A673 (cell line): ENCODE measurements around the gene IPMK. TPM values are rescaled to one million over a fixed set of nuclear protein-coding genes. Genes with fewer than 3 reads are reported as not detected.

Source experiments
- BruUV-seq: library from RNA; stranded (reverse); fragments of 400-500 nt; replicated peaks from 2 replicates; lab custom pipeline; 2021; lab: Mats Ljungman, UMichigan
- CTCF ChIA-PET: fragments of 300-600 bp; sonication (Branson Sonifier 250); formaldehyde crosslinking; loops from one replicate; lab custom pipeline; 2022; ENCODE audit warnings: antibody characterized with exemption; lab: Charles Lee
- POLR2A ChIA-PET: fragments of 300-600 bp; sonication (Branson Sonifier 250); formaldehyde crosslinking; loops from one replicate; lab custom pipeline; 2022; ENCODE audit warnings: antibody characterized with exemption; ENCODE audit not compliant: low non-redundant PET; lab: Charles Lee
- DNase-seq: peaks from one replicate; pipeline ENCODE4 v3.0.0-alpha.2; 2015; ENCODE audit warnings: low spot score
- H3K27ac ChIP-seq: fragments of 200-600 bp; sonication (generic); 2 replicates; pipeline ENCODE4 v1.5.1; 2016; ENCODE audit warnings: mixed run types, low read depth, mild to moderate bottlenecking, mixed read lengths, antibody characterized with exemption, low read length; ENCODE audit not compliant: poor library complexity, severe bottlenecking
- H3K27me3 ChIP-seq: fragments of 200-600 bp; sonication (generic); replicated peaks from 2 replicates; pipeline ENCODE4 v1.6.1; 2017; ENCODE audit warnings: mixed run types, low read depth, mild to moderate bottlenecking, mixed read lengths, antibody characterized with exemption, low read length; ENCODE audit not compliant: insufficient read depth, poor library complexity
- H3K36me3 ChIP-seq: fragments of 200-600 bp; sonication (generic); 2 replicates; pipeline ENCODE4 v1.6.1; 2016; ENCODE audit warnings: mixed run types, mild to moderate bottlenecking, mixed read lengths, antibody characterized with exemption, low read length; ENCODE audit not compliant: insufficient read depth, poor library complexity, severe bottlenecking
- H3K4me1 ChIP-seq: fragments of 200-600 bp; sonication (generic); 2 replicates; pipeline ENCODE4 v1.6.1; 2017; ENCODE audit warnings: mixed run types, mild to moderate bottlenecking, mixed read lengths, antibody characterized with exemption, low read length; ENCODE audit not compliant: insufficient read depth, poor library complexity, severe bottlenecking
- H3K4me3 ChIP-seq: fragments of 200-600 bp; sonication (generic); 2 replicates; pipeline ENCODE4 v1.5.1; 2016; ENCODE audit warnings: low read depth, mixed run types, mild to moderate bottlenecking, mixed read lengths, low read length; ENCODE audit not compliant: poor library complexity, severe bottlenecking
- H3K9me3 ChIP-seq: fragments of 200-600 bp; sonication (generic); 2 replicates; pipeline ENCODE4 v1.6.1; 2016; ENCODE audit warnings: mixed run types, low read depth, mild to moderate bottlenecking, mixed read lengths, antibody characterized with exemption, low read length; ENCODE audit not compliant: poor library complexity, severe bottlenecking
- EZH2 ChIP-seq: fragments of 200-600 bp; sonication (generic); IDR thresholded peaks from 2 replicates; pipeline ENCODE4 v1.6.1; 2017; ENCODE audit warnings: borderline replicate concordance, low read depth, mild to moderate bottlenecking, mixed read lengths, antibody characterized with exemption, low read length; ENCODE audit not compliant: poor library complexity, severe bottlenecking
- intact Hi-C: fragments of 100-400 bp; cut with micrococcal nuclease; formaldehyde crosslinking; loops from one replicate; pipeline ENCODE4 v1.10.0; 2022; ENCODE audit not compliant: unreplicated experiment
- total RNA-seq: library from RNA; stranded (reverse); gene quantifications from 2 replicates; pipeline ENCODE4 v1.2.3, GENCODE V29; 2021
- TF ChIP-seq, protein P1 (sequence below): fragments of 300-800, 200-600 bp; sonication (generic); conservative IDR thresholded peaks from 2 replicates; pipeline ENCODE4 v1.5.1; 2017; ENCODE audit warnings: low read depth, mild to moderate bottlenecking, antibody characterized with exemption, low read length, moderate library complexity, mixed read lengths

The IPMK gene
- total RNA-seq, 1 experiment from 2014 or later = 8.2 TPM

DNA sequence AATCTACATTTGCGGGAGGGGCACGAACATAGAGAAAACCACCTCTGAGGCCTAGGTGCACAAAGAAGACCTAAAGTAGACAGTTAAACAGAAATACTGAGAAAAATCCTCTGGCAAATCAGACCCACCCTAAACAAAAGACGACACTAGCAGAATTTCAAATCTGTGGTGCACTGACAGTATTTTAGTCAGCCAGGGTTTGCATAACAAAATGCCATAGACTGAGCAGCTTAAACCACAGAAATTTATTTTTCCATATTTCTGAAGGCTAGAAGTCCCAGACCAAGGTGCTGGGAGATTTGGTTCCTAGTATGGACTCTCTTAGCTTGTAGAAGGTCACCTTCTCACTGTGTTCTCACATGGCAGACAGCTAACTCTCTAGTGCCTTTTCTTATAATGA is 26.3 kb downstream of the IPMK start:
- H3K4me3 ChIP-seq = no peak overlapping the region
- CTCF ChIA-PET = no interaction called here
- H3K4me1 ChIP-seq = no peaks in the 10 kb centered on the region
- no peak overlapping the region for H3K27ac ChIP-seq
- no peaks in the 10 kb centered on the region for H3K27me3 ChIP-seq
- no TSS peak for BruUV-seq
- no peaks in the 10 kb centered on the region for H3K9me3 ChIP-seq
- H3K36me3 ChIP-seq = no peaks in the 10 kb centered on the region
- TF ChIP-seq EZH2 = no peak
- TF ChIP-seq, protein P1, sequence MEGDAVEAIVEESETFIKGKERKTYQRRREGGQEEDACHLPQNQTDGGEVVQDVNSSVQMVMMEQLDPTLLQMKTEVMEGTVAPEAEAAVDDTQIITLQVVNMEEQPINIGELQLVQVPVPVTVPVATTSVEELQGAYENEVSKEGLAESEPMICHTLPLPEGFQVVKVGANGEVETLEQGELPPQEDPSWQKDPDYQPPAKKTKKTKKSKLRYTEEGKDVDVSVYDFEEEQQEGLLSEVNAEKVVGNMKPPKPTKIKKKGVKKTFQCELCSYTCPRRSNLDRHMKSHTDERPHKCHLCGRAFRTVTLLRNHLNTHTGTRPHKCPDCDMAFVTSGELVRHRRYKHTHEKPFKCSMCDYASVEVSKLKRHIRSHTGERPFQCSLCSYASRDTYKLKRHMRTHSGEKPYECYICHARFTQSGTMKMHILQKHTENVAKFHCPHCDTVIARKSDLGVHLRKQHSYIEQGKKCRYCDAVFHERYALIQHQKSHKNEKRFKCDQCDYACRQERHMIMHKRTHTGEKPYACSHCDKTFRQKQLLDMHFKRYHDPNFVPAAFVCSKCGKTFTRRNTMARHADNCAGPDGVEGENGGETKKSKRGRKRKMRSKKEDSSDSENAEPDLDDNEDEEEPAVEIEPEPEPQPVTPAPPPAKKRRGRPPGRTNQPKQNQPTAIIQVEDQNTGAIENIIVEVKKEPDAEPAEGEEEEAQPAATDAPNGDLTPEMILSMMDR = no peak
- intact Hi-C loops = no loop called here
- no peak for DNase-seq
- POLR2A ChIA-PET = no interaction called here

DNA sequence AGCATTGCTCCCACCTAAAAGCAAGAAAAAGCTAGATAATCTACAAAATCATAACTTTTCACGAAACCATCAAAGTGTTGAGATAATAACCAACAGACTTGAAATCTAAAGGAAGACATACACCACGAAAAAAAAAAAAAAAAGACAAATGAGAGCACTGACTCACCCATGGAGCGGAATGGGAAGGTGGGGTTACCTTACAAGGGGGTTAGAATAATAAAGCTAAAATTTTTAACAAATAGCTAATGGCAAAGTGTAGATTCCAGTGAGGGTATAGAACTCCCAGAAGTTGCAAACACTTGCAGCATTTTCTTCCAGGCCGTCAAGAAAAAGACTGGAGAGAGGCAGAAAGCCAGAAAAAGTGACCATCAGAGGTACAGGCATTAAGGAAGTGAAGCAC is 27.2 kb downstream of the IPMK start:
- intact Hi-C loops = no loop called here
- Histone ChIP-seq H3K36me3 (no peaks in the 10 kb centered on the region), H3K4me1 (no peaks in the 10 kb centered on the region), H3K27ac (no peak overlapping the region), H3K4me3 (no peak overlapping the region), H3K27me3 (no peaks in the 10 kb centered on the region), H3K9me3 (no peaks in the 10 kb centered on the region)
- TF ChIP-seq, protein P1 = no peak
- TF ChIP-seq EZH2 = no peak
- ChIA-PET CTCF (no interaction called here), POLR2A (no interaction called here)
- no TSS peak for BruUV-seq
- no peak for DNase-seq

DNA sequence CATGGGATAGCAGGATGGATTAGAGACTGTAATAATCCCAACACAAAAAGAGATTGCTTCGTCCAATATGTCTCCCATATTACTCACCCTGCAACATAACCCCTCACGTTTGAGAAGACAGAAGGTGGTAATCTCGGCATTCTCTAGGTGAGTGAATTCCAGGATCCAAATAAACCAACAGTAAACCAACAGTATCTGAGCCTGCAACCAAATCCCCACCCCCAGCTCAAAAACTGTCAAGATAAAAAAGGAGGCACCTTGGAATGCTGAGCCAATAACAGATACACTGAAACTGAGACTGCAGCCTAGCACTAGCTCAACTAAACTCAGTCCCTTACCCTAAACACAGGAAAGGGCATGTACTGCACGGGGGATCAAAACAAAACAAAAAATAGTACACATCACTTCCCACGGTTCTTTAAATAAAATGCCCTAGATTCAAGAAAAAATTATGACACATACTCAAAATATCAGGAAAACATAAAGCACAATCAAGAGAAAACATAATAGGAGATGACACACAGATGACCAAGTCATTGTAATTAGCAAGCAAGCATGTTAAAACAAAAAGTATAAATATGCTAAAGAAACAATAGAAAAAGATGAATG is 28.0 kb downstream of the IPMK start:
- no peak overlapping the region for H3K4me3 ChIP-seq
- H3K27me3 ChIP-seq = no peaks in the 10 kb centered on the region
- no peaks in the 10 kb centered on the region for H3K4me1 ChIP-seq
- intact Hi-C loops = no loop called here
- ChIA-PET CTCF (no interaction called here), POLR2A (no interaction called here)
- TF ChIP-seq EZH2 = no peak
- no peak for DNase-seq
- no TSS peak for BruUV-seq
- no peak overlapping the region for H3K27ac ChIP-seq
- H3K9me3 ChIP-seq = no peaks in the 10 kb centered on the region
- H3K36me3 ChIP-seq = no peaks in the 10 kb centered on the region
